GM20431 (cell line): ENCODE data around the gene NXPE3.

Experiments used
- in situ Hi-C: fragments of 300-500 bp; cut with MseI, MboI; formaldehyde crosslinking; loops from one replicate; pipeline ENCODE4 v1.15.0; 2020; ENCODE audit warnings: low sequenced_read_pairs; ENCODE audit not compliant: unreplicated experiment

The NXPE3 gene

GRCh38 chr3:101801174-101801573, 22.2 kb downstream of the NXPE3 start:
- in situ Hi-C loops = loop anchor here (25.0 kb wide), 1 partner anchor 736 kb away; no protein-coding TSS in a partner anchor

DNA sequence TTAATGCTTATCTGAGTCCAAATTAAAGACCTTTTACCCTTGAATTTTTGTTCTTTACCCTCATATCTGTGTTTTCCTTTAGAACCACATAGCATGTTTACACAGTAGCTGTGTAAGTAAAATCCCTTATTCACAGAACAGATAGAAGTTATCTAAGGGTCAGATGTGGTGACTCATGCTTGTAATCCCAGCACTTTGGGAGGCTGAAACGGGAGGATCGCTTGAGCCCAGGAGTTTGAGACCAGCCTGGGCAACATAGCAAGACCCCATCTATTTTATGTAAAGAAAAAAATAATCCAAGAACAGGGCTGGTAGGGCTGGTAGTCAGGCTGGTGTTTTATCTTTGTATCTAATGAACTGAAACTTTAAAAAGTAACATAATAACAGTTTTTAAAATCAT, 23.2 kb downstream of the NXPE3 start:
- in situ Hi-C loops = loop anchor here (25.0 kb wide), 1 partner anchor 735 kb away; no protein-coding TSS in a partner anchor

- in situ Hi-C loops = loop anchor here (25.0 kb wide), 1 partner anchor 734 kb away; no protein-coding TSS in a partner anchor
These were observed 24.3 kb downstream of the NXPE3 start for GRCh38 chr3:101803173-101803782.

GRCh38 chr3:101803939-101804338, 24.9 kb downstream of the NXPE3 start:
- in situ Hi-C loops = loop anchor here (25.0 kb wide), 1 partner anchor 733 kb away; no protein-coding TSS in a partner anchor

- in situ Hi-C loops = loop anchor here (25.0 kb wide), 1 partner anchor 731 kb away; no protein-coding TSS in a partner anchor
These were observed 27.5 kb downstream of the NXPE3 start for GRCh38 chr3:101806491-101806890.

DNA sequence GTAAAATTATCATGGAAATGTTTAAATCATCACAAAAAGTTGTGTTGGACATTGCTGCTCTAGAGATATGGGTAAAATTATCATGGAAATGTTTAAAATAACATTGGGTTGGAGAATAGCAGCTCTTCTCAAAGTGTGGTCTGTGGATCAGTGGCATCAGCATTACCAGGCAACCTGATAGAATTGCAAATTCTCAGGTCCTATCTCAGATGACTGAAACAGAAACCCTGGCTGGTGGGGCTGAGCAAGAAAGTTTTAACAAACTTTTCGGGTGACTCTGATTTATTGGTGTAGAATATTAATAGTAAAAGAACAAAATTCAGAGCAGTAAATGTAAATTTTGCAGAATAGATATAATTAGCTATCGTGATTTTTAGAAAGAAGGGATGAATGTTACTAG, 28.9 kb downstream of the NXPE3 start:
- in situ Hi-C loops = loop anchor here (25.0 kb wide), 1 partner anchor 729 kb away; no protein-coding TSS in a partner anchor

GRCh38 chr3:101809178-101810021, 30.4 kb downstream of the NXPE3 start:
- in situ Hi-C loops = loop anchor here (10.0 to 25.0 kb wide), 2 partner anchors 415 to 728 kb away; no protein-coding TSS in a partner anchor

DNA sequence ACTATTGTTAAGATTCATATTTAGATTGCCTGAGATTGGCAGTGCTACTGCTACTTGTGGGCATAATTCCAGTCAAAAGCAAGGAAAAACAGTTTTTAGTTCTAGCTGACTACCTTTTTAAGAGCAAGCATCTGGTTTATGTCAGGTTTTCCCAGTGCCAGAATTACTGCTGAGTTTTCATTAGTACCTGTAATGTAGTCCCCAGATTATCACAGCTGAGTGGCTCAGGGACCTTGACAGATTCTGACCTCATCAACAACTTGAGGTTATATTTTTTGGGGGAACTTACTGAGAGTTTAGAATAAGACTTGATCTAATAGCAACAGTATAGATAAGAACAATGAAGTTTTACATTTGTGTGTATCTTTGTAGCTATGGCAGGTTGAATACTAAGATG, 31.0 kb downstream of the NXPE3 start:
- in situ Hi-C loops = loop anchor here (10.0 to 25.0 kb wide), 2 partner anchors 415 to 727 kb away; no protein-coding TSS in a partner anchor

- in situ Hi-C loops = loop anchor here (10.0 to 25.0 kb wide), 2 partner anchors 413 to 725 kb away; no protein-coding TSS in a partner anchor
These were observed 32.9 kb downstream of the NXPE3 start for GRCh38 chr3:101811875-101812274.

- in situ Hi-C loops = loop anchor here (10.0 to 25.0 kb wide), 2 partner anchors 412 to 724 kb away; no protein-coding TSS in a partner anchor
These were observed 33.9 kb downstream of the NXPE3 start for GRCh38 chr3:101812895-101813294.

DNA sequence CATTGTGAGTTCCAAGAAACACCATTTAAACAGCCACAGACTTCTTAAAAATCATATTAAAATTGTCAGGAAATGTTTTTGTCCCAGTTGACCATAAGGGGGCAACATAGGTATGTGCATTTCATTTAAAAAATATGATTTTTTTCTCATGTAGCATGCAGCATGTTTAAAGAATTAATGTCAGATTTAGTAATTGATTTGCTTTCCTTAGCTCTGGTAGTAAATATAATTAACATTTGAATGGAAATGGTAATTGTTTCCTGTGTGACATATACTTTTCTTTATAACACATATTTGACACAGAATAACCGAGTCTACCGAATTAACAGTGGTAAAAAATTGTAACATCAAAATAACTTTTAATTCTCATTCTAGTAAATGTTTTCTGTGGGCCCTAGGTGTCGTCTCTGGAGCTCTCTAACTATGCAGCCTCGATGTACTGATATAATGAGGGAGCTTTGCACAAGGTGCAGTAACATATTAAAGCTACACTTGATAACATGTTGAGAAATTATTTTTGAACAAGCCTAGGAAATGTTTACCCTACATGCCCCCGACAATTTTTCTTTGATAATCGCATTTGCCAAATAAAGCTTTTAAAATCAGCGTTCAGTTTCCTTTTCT, 34.9 kb downstream of the NXPE3 start:
- in situ Hi-C loops = loop anchor here (10.0 to 25.0 kb wide), 2 partner anchors 411 to 723 kb away; no protein-coding TSS in a partner anchor

- in situ Hi-C loops = loop anchor here (10.0 to 25.0 kb wide), 2 partner anchors 410 to 722 kb away; no protein-coding TSS in a partner anchor
These were observed 35.8 kb downstream of the NXPE3 start for GRCh38 chr3:101814835-101815234.

DNA sequence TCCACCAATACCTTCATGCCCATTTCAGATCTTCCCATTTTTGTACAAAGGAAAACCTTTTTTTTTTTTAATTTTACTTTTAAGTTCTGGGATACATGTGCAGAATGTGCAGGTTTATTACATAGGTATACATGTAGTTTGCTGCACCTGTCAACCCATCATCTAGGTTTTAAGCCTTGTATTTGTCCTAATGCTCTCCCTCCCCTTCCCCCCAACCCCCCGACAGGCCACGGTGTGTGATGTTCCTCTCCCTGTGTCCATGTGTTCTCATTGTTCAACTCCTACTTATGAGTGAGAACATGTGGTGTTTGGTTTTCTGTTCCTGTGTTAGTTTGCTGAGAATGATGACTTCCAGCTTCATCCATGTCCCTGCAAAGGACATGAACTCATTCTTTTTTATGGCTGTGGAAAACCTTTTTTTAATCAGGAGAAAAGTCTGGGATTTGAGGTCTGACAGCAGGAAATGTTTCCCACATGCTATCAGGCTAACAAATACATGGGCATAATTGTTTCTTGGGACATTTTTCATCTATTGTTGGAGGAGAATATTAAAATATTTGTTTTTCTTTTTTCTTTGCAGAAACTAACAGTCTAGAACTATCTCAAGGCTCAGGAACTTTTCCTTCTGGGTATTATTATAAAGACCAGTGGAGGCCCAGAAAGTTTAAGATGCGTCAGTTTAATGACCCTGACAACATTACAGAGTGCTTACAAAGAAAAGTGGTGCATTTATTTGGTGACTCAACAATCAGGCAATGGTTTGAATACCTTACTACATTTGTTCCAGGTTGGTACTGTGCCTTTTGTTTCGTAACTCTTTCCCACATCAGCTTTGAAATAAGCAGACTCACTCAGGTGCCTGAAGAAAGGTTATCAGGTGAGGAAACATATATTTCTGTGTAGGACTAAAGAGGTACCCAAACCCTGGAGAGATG, 37.5 kb downstream of the NXPE3 start:
- in situ Hi-C loops = loop anchor here (10.0 to 25.0 kb wide), 2 partner anchors 408 to 721 kb away; no protein-coding TSS in a partner anchor

- in situ Hi-C loops = loop anchor here (10.0 to 25.0 kb wide), 2 partner anchors 407 to 719 kb away; no protein-coding TSS in a partner anchor
These were observed 39.0 kb downstream of the NXPE3 start for GRCh38 chr3:101817992-101818391.

DNA sequence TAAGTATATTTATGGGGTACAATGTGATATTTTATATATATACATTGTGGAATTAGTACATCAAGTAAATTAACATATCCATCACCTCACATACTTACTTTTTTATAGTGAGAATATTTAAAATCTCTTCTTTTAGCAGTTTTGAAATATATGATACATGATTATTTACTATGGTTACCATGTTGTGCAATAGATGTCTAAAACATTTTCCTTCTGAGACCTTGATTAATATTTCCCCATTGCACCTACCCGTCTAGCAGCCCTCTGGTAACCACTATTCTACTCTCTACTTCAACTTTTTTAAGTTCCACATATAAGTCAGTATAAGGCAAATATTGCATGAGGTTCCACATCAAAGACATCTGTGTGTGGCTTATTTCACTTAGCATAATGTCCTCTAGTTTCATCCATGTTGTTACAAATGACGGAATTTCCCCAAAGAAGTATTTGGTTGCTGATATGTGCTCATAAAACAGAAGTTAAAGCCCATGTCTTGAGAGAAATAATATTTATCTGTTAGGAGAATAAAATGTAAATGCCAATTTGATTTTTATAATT, 40.7 kb downstream of the NXPE3 start:
- in situ Hi-C loops = loop anchor here (10.0 to 25.0 kb wide), 2 partner anchors 405 to 718 kb away; no protein-coding TSS in a partner anchor

GRCh38 chr3:101821503-101821902, 42.5 kb downstream of the NXPE3 start:
- in situ Hi-C loops = loop anchor here (25.0 kb wide), 1 partner anchor 716 kb away; no protein-coding TSS in a partner anchor

GRCh38 chr3:101823525-101823924, 44.5 kb downstream of the NXPE3 start:
- in situ Hi-C loops = loop anchor here (25.0 kb wide), 1 partner anchor 714 kb away; no protein-coding TSS in a partner anchor

GRCh38 chr3:101824702-101825101, 45.7 kb downstream of the NXPE3 start:
- in situ Hi-C loops = loop anchor here (25.0 kb wide), 1 partner anchor 713 kb away; no protein-coding TSS in a partner anchor
